HEK293T (cell line): ENCODE measurements around the gene TPSB2.
"Not testable (repeated sequence)": the region's sequence is repeated elsewhere in the genome, so short reads cannot be mapped to it uniquely, and the experiment has no call there.

Experiments used
- HDGF ChIP-seq: fragments of 450-650 bp; IDR thresholded peaks from 2 replicates; pipeline ENCODE4 v1.6.1; 2017; ENCODE audit warnings: antibody characterized with exemption, borderline replicate concordance
- SP1 ChIP-seq: fragments of 450-650 bp; IDR thresholded peaks from 2 replicates; pipeline ENCODE4 v1.6.1; 2017

- TF ChIP-seq HDGF, SP1: not testable (repeated sequence)
Observed at GRCh38 chr16:1256296-1256873, 26.4 kb upstream of the TPSB2 start.
